ENCODE results near the gene HES3. TPM values are rescaled to one million over a fixed set of nuclear protein-coding genes. Genes with fewer than 3 reads are reported as not detected.

The HES3 gene
- total and polyA plus RNA-seq, 9 donors, result not detected

DNA sequence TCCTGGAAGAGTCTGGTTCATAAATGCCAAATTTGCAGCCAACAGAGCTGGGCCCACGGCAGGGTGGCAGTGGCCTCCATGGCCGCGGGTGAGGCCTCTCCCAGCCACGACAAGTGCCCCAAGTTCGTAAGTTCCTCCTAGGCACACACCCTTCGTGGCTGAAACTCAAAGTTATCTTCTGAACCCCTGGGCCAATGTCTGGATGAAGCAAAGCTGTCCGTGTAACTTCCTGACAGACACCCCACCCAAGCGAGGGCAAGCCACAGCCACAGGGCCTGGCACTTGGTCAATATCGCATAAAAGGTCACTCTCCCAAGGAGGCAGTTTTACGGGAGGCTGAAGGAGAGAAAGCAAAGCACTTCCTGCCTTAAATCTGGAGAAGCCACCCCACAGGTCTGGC lies 44.7 kb downstream of the HES3 start:
- no peaks in the 10 kb centered on the region for H3K27me3 ChIP-seq
- H3K36me3 ChIP-seq, result no peaks in the 10 kb centered on the region
- no peak overlapping the region for H3K4me3 ChIP-seq
- H3K4me1 ChIP-seq (ENCODE audit: insufficient read depth), result peaks cover 21% of the 10 kb centered on the region
- TF ChIP-seq POLR2A (IDR thresholded peaks at IDR 0.05) (no peak), EP300 (IDR thresholded peaks at IDR 0.05) (no peak)
- TF ChIP-seq, protein P1, sequence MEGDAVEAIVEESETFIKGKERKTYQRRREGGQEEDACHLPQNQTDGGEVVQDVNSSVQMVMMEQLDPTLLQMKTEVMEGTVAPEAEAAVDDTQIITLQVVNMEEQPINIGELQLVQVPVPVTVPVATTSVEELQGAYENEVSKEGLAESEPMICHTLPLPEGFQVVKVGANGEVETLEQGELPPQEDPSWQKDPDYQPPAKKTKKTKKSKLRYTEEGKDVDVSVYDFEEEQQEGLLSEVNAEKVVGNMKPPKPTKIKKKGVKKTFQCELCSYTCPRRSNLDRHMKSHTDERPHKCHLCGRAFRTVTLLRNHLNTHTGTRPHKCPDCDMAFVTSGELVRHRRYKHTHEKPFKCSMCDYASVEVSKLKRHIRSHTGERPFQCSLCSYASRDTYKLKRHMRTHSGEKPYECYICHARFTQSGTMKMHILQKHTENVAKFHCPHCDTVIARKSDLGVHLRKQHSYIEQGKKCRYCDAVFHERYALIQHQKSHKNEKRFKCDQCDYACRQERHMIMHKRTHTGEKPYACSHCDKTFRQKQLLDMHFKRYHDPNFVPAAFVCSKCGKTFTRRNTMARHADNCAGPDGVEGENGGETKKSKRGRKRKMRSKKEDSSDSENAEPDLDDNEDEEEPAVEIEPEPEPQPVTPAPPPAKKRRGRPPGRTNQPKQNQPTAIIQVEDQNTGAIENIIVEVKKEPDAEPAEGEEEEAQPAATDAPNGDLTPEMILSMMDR (IDR thresholded peaks at IDR 0.05), result no peak
- peak overlapping the region; percentile 59 to 95 for H3K27ac ChIP-seq
- intact Hi-C loops (cut with DNase I), result no loop called here
- WGBS, 3 donors, result 83 to 88% (median 84%) methylated on average over 10 of the region's 10 CpGs
- no peaks in the 10 kb centered on the region for H3K9me3 ChIP-seq
- peak in 1 of 5 donors; percentile 33 for DNase-seq

DNA sequence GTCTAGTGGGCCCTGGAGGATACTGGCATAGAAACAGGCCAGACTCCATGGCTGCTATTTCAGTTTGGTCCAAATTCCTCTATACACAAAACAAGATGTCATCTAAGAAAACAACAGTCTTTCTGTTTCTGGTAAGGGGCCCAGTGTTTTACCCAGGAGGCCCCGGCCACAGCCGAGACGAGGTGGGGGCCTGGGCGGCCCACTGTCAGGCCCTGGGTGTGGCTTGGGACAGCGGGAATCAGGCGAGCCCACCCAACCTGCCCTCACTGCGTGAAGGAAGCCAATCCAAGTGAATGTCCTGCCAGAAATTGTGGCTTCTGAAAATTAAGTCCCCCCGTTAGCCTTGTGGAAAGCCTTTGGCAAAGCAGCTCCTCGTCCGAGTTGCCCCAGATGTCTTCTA lies 48.1 kb downstream of the HES3 start:
- Histone ChIP-seq H3K4me1 (ENCODE audit: insufficient read depth) (peaks cover 18% of the 10 kb centered on the region), H3K27ac (no peak overlapping the region), H3K4me3 (no peak overlapping the region), H3K27me3 (no peaks in the 10 kb centered on the region), H3K9me3 (no peaks in the 10 kb centered on the region), H3K36me3 (no peaks in the 10 kb centered on the region)
- WGBS, 3 donors, result 61 to 77% (median 66%) methylated on average over 10 of the region's 10 CpGs
- intact Hi-C loops (cut with DNase I), result no loop called here
- DNase-seq, result peak in 1 of 5 donors; percentile 21
- TF ChIP-seq POLR2A (IDR thresholded peaks at IDR 0.05), result no peak
- TF ChIP-seq, protein P1 (IDR thresholded peaks at IDR 0.05), result no peak
- no peak for TF ChIP-seq EP300 (IDR thresholded peaks at IDR 0.05)

- WGBS, 3 donors, result 93 to 97% (median 94%) methylated on average over 14 of the region's 14 CpGs
- H3K4me1 ChIP-seq (ENCODE audit: insufficient read depth), result peaks cover 4% of the 10 kb centered on the region
- intact Hi-C loops (cut with DNase I), result no loop called here
- H3K9me3 ChIP-seq, result no peaks in the 10 kb centered on the region
- H3K27me3 ChIP-seq, result no peaks in the 10 kb centered on the region
- no peak overlapping the region for H3K4me3 ChIP-seq
- H3K27ac ChIP-seq, result no peak overlapping the region
- DNase-seq, result no peak
- TF ChIP-seq POLR2A (IDR thresholded peaks at IDR 0.05) (no peak), EP300 (IDR thresholded peaks at IDR 0.05) (no peak)
- TF ChIP-seq, protein P1 (IDR thresholded peaks at IDR 0.05), result no peak
- H3K36me3 ChIP-seq, result no peaks in the 10 kb centered on the region
Measured at GRCh38 chr1:6294080-6294889, 50.3 kb downstream of the HES3 start.

DNA sequence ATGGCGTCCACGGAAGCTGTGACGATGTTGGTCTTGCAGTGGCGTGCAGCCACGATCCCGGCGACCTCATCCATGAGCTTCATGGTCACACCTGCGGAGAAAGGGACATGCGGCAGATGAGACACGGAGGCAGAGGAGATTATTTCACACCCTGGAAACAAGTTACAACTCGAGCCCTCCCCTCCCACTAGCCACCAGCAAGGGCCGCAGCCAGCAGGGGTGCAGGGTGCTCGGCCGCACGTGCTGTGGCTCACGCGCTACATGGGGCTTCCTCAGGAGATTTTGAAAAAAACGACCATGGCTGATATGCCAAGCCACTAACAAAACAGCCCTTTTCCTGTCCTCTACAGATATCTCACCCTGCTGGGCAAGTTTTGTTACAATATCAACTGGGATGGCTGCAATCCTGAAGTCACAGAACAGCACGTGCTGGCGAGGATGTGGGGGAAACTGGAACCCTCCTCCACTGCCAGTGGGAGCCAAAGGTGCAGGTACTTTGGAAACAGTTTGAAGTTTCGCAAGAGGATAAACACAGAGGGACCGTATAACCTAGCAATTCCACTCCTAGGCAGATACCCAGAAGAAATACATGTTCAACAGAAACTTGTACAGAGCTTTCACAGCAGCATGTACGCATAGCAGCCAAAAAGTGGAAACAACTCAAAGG lies 51.0 kb downstream of the HES3 start:
- Histone ChIP-seq H3K27me3 (no peaks in the 10 kb centered on the region), H3K36me3 (no peaks in the 10 kb centered on the region), H3K9me3 (no peaks in the 10 kb centered on the region), H3K4me1 (ENCODE audit: insufficient read depth) (peaks cover 4% of the 10 kb centered on the region), H3K4me3 (no peak overlapping the region), H3K27ac (no peak overlapping the region)
- no peak for DNase-seq
- intact Hi-C loops (cut with DNase I), result no loop called here
- 88 to 89% (median 89%) methylated on average over 23 of the region's 23 CpGs for WGBS, 3 donors
- TF ChIP-seq POLR2A (IDR thresholded peaks at IDR 0.05), result no peak
- no peak for TF ChIP-seq EP300 (IDR thresholded peaks at IDR 0.05)
- TF ChIP-seq, protein P1 (IDR thresholded peaks at IDR 0.05), result no peak

Other genes starting within 250 kb of the HES3 start
- gene KCNAB2, start 198.3 kb upstream of the HES3 start, total RNA-seq, result 10 to 100 TPM in 2 of 7 donors, 1 to 10 TPM in 5; 2.9 to 18.3 (median 8.0) TPM
- 1 to 10 TPM; 5.4 to 6.3 TPM for gene KCNAB2, start 198.3 kb upstream of the HES3 start, polyA plus RNA-seq
- under 1 TPM; under 0.01 to 0.54 (median 0.23) TPM for gene CHD5, start 63.9 kb upstream of the HES3 start, total RNA-seq
- gene CHD5, start 63.9 kb upstream of the HES3 start, polyA plus RNA-seq, result under 1 TPM; 0.12 to 0.29 TPM
- 1,000 to 10,000 TPM in 1 of 7 donors, 100 to 1,000 TPM in 6; 379 to 1,097 (median 715) TPM for gene RPL22, start 44.6 kb upstream of the HES3 start, total RNA-seq
- gene RPL22, start 44.6 kb upstream of the HES3 start, polyA plus RNA-seq, result 1,000 to 10,000 TPM in 1 of 2 donors, 100 to 1,000 TPM in 1; 619 to 2,062 TPM
- 10 to 100 TPM in 2 of 7 donors, 1 to 10 TPM in 5; 2.3 to 24.4 (median 7.8) TPM for gene RNF207, start 38.1 kb upstream of the HES3 start, total RNA-seq
- gene RNF207, start 38.1 kb upstream of the HES3 start, polyA plus RNA-seq, result 1 to 10 TPM; 2.0 to 3.0 TPM
- 10 to 100 TPM; 13.2 to 39.3 (median 29.9) TPM for gene ICMT, start 8.2 kb upstream of the HES3 start, total RNA-seq
- 10 to 100 TPM; 14.8 to 57.9 TPM for gene ICMT, start 8.2 kb upstream of the HES3 start, polyA plus RNA-seq
- 10 to 100 TPM in 5 of 7 donors, 1 to 10 TPM in 2; 6.0 to 42.0 (median 17.8) TPM for gene GPR153, start 16.9 kb downstream of the HES3 start, total RNA-seq
- gene GPR153, start 16.9 kb downstream of the HES3 start, polyA plus RNA-seq, result 10 to 100 TPM in 1 of 2 donors, 1 to 10 TPM in 1; 4.2 to 11.0 TPM
- gene ACOT7, start 149.6 kb downstream of the HES3 start, total RNA-seq, result 10 to 100 TPM in 4 of 7 donors, 1 to 10 TPM in 3; 8.2 to 16.3 (median 11.3) TPM
- 10 to 100 TPM in 1 of 2 donors, 1 to 10 TPM in 1; 6.4 to 20.7 TPM for gene ACOT7, start 149.6 kb downstream of the HES3 start, polyA plus RNA-seq
- gene HES2, start 175.7 kb downstream of the HES3 start, total RNA-seq, result 1 to 10 TPM in 1 of 7 donors, under 1 TPM in 5, not detected in 1; 0.08 to 9.2 (median 0.43) TPM
- not detected for gene HES2, start 175.7 kb downstream of the HES3 start, polyA plus RNA-seq
- 10 to 100 TPM in 1 of 7 donors, 1 to 10 TPM in 4, under 1 TPM in 2; 0.51 to 46.2 (median 1.9) TPM for gene ESPN, start 180.6 kb downstream of the HES3 start, total RNA-seq
- gene ESPN, start 180.6 kb downstream of the HES3 start, polyA plus RNA-seq, result under 1 TPM in 1 of 2 donors, not detected in 1; 0.11 TPM
- 10 to 100 TPM in 2 of 7 donors, 1 to 10 TPM in 5; 4.9 to 13.1 (median 7.7) TPM for gene TNFRSF25, start 222.0 kb downstream of the HES3 start, total RNA-seq
- gene TNFRSF25, start 222.0 kb downstream of the HES3 start, polyA plus RNA-seq, result 1 to 10 TPM; 1.7 to 9.4 TPM
- gene PLEKHG5, start 247.5 kb downstream of the HES3 start, total RNA-seq, result 10 to 100 TPM in 3 of 7 donors, 1 to 10 TPM in 4; 6.2 to 13.1 (median 9.4) TPM
- 10 to 100 TPM in 1 of 2 donors, 1 to 10 TPM in 1; 2.0 to 10.2 TPM for gene PLEKHG5, start 247.5 kb downstream of the HES3 start, polyA plus RNA-seq

Measured in ovary (tissue), 9 donors.